Stimulated activated CD4-positive, alpha-beta T cell treated with anti-CD3 and anti-CD28 coated beads, TNF-alpha, amount 100 ng/mL, for 1 hour (primary cell): ENCODE results near the gene STRIP2.
"Not testable (repeated sequence)": the region's sequence is repeated elsewhere in the genome, so short reads cannot be mapped to it uniquely, and the experiment has no call there.

Source experiments
- DNase-seq, 3 donors: peaks; one replicate each; pipeline ENCODE4 v3.0.0-alpha.2; 2020; ENCODE audit warnings: low read depth in 3 of 3, low spot score in 1 of 3

Gene STRIP2

GRCh38 chr7:129453510-129454248, 19.4 kb downstream of the STRIP2 start:
- DNase-seq = no peak

- DNase-seq = no peak
Observed at GRCh38 chr7:129454249-129454551, 20.0 kb downstream of the STRIP2 start.

DNA sequence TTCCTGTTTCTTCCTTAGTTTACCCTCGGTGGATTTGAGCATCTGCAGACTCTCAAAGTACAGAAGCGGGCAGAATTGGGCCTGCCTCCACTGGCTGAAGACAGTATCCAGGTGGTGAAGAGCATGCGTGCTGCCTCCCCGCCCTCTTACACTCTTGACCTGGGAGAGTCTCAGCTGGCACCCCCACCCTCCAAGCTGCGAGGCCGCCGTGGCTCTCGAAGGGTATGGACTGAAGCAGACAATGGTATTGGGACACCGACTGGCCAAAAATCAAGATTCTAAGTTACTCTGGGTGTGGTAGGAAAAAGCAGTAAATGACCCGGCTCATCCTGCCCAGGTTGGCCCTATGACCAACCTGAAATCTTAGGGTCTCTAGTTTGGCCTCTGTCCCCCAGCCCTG, 22.2 kb downstream of the STRIP2 start:
- DNase-seq = no peak

DNA sequence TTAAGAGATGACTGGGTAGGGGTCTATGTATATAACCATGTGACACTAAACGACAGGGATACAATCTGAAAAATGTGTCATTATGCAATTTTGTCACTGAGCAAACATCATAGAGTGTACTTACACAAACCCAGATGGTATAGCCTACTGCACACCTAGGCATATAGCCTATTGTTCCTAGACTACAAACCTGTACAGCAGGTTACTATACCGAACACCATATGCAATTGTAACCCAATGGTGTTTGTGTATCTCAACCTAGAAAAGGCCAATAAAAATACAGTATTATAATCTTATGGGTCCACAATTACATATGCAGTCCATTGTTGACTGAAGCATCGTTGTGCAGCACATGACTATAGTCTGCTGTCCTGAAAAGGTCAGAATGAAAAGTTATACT, 22.9 kb downstream of the STRIP2 start:
- no peak for DNase-seq

- no peak for DNase-seq
Observed at GRCh38 chr7:129458171-129458570, 23.9 kb downstream of the STRIP2 start.

DNA sequence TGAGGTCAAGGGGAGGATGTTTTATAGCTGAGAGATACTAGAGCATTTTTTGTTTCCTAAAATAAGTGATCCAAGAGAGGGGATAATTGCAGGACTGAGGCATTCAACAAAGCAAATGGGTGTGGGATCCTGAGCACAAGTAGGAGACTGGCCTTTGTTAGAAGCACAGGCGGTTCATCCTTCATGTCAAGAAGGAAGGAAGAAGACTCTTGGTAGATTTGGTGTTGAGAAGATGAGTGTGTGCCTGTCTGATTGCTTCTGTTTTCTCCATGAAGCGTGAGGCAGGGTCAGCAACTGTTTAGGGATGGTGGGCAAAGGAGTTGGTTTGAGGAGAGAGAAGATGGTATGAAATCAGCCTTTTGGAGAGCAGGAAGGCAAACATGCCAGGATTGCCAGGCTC, 27.6 kb downstream of the STRIP2 start:
- no peak for DNase-seq

DNA sequence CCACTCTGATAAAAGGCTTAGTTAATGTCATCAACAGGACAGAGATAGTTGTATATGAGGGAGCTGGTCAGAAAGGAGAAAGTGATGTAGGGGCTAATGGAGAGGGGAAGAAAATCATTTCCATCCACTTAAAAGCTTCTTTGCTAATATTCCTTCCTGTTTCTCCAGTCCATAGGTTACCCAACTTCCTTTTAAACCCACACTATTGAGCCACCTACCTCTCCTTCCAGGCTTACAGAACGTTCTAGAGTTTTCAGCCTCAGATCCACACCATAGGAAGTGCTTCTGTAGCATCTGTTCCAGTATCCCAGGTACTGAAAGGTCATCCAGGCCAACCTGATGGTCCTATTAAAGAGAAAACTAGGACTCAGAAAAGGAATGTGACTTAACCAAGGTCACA, 28.2 kb downstream of the STRIP2 start:
- DNase-seq = no peak

DNA sequence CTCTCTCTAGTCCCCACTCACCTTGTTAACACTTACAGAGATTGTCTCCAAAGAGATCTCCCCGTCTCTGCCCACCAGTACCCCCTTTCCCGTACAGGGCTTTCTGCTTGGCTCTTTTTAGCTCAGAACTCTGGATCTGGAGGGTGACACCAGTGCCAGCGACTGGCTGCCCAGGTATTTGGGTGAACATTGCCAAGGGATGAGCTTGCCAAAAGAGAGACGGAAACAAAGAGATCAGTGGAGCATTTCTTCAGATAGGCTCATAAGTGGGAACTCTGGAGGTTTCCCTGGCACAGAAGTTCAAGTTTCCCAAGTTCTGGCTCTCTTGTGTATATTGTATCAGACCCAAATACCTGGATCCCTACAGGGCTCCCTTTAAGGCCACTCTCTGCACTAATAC, 30.0 kb downstream of the STRIP2 start:
- no peak for DNase-seq

GRCh38 chr7:129465080-129465479, 30.8 kb downstream of the STRIP2 start:
- DNase-seq = no peak

DNA sequence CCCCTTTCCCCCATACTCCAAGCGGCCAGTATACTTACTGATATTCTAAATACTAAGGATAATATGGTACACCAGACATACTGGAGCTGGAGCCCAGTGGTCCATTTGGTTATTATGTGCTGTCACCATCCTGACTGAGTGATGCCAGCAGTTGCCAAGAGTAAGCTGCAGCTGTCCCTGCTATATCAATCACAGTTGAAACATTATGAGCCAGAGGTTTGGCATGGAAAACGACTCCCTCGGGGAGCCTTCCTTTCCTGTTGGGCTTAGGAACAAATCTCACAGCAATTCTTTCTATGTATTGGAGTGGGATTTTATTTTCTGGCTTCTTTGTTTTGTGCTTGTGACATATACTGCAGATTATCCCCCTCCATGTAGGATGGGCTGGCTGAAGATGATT, 32.6 kb downstream of the STRIP2 start:
- DNase-seq = no peak

- DNase-seq = no peak
Observed at GRCh38 chr7:129468087-129468486, 33.9 kb downstream of the STRIP2 start.

DNA sequence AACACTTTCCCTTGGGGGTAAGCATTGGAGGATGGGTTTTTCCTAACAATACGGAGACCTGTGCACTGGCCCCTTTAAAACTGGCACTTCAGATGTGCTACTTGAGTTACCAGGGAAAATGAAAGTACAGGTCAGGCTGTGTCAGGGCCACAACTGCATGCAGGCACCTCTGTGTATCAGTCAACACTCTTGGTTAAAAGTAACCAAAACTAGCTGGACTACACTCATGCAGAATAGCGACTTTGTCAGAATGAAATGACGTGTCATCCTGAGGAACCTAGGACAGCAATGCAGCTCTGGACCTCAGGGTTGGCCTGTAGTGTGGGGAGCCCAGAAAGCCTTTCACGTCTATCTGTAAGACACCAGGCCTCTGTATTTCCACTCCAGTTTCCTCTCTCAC, 34.3 kb downstream of the STRIP2 start:
- no peak for DNase-seq

- no peak for DNase-seq
Observed at GRCh38 chr7:129469930-129470329, 35.7 kb downstream of the STRIP2 start.

GRCh38 chr7:129470411-129470810, 36.2 kb downstream of the STRIP2 start:
- DNase-seq = no peak

- DNase-seq = no peak
Observed at GRCh38 chr7:129471402-129471827, 37.2 kb downstream of the STRIP2 start.

DNA sequence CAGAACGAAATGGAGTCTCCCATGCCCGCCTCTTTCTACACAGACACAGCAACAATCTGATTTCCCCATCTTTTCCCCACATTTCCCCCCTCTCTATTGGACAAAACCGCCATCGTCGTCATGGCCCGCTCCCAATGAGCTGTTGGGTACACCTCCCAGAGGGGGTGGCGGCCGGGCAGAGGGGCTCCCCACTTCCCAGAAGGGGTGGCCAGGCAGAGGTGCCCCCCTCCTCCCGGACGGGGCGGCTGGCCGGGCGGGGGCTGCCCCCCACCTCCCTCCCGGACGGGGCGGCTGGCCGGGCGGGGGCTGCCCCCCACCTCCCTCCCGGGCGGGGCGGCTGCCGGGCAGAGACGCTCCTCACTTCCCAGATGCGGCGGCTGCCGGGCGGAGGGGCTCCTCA, 41.7 kb downstream of the STRIP2 start:
- not testable (repeated sequence) for DNase-seq

- not testable (repeated sequence) for DNase-seq
Observed at GRCh38 chr7:129476398-129476797, 42.2 kb downstream of the STRIP2 start.

- DNase-seq = no peak
Observed at GRCh38 chr7:129479831-129480230, 45.6 kb downstream of the STRIP2 start.

DNA sequence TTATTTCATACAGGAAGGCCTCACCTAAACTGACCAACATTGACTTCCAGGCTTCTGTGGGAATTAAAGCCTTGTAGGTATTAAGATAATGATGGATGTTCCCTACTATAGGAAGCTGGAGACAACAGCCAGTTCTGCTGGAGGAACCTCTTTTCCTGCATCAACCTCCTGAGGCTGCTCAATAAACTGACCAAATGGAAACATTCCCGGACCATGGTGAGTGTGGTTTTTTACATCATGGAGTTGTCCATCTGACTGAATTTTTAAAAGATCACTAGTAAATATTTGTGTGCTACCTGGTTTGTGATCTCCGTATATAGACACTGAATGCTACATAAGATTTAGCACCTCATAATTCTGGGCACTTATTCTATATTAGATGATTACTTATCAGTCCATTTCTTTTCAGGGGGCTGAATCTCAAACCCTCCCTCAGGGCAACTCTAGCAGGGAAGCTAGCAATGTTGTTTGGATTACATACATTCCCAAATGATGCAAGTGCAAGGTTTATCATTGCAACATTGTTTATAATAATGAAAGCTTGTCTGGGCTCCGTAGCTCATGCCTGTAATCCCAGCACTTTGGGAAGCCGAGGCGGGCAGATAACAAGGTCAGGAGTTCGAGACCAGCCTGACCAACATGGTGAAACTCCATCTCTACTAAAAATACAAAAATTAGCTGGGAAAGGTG, 46.6 kb downstream of the STRIP2 start:
- DNase-seq = no peak

DNA sequence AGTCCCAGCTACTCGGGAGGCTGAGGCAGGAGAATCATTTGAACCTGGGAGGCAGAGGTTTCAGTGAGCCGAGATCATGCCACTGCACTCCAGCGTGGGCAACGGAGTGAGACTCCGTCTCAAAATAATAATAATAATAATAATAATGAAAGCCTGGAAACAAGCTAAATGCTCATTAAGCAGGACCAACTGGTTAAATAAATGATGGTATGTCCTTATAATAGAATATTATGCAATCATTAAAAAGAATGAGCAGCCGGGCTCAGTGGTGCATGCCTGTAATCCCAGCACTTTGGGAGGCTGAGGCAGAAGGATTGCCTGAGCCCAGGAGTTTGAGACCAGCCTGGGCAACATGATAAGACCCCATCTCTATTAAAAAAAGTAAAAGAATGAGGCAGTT, 47.1 kb downstream of the STRIP2 start:
- not testable (repeated sequence) for DNase-seq

DNA sequence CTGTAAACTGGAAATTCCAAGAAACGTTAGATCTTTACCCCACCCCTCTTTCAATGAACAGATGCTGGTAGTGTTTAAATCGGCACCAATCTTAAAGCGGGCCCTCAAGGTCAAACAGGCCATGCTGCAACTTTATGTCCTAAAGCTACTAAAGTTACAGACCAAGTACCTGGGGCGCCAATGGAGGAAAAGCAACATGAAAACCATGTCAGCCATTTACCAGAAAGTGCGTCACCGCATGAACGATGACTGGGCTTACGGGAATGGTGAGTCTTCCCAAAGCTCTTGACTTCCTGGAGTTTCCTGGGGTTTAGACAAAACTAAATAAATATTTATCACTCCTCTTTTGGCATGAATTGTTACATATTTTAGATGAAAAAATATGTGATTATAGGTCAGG, 48.5 kb downstream of the STRIP2 start:
- DNase-seq = no peak

- DNase-seq = no peak
Observed at GRCh38 chr7:129489491-129489890, 55.3 kb downstream of the STRIP2 start.

GRCh38 chr7:129492391-129492790, 58.2 kb downstream of the STRIP2 start:
- DNase-seq = no peak
